ENCODE data around the gene SLC12A9. TPM values are rescaled to one million over a fixed set of nuclear protein-coding genes. Genes with fewer than 3 reads are reported as not detected.

Gene SLC12A9
- total RNA-seq, 2 donors from 2014 or later: 5.0 to 9.0 TPM

DNA sequence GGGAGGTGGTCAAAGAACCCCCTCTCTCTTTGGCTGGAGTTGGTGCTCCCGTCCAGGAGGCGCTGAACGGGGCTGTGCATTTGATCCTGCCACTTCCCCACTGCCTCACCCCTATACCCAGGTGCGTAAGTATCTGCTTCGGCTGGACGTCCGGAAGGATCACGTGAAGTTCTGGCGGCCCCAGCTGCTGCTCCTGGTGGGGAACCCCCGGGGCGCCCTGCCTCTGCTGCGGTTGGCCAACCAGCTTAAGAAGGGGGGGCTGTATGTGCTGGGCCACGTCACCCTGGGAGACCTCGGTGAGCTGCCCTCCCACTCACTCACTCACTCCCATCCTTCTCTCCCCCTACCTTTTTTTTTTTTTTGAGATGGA is 9.1 kb downstream of the SLC12A9 start:
- no peak for TF ChIP-seq CTCF (IDR thresholded peaks at IDR 0.05)
- no peaks in the 10 kb centered on the region for H3K27me3 ChIP-seq
- DNase-seq (ENCODE audit: low spot score): no peak
- no peaks in the 10 kb centered on the region for H3K36me3 ChIP-seq
- H3K4me1 ChIP-seq: peaks cover 0 to 22% of the 10 kb centered on the region in 2 donors
- no peak overlapping the region for H3K27ac ChIP-seq
- no peak overlapping the region for H3K4me3 ChIP-seq
- H3K9me3 ChIP-seq: no peaks in the 10 kb centered on the region

DNA sequence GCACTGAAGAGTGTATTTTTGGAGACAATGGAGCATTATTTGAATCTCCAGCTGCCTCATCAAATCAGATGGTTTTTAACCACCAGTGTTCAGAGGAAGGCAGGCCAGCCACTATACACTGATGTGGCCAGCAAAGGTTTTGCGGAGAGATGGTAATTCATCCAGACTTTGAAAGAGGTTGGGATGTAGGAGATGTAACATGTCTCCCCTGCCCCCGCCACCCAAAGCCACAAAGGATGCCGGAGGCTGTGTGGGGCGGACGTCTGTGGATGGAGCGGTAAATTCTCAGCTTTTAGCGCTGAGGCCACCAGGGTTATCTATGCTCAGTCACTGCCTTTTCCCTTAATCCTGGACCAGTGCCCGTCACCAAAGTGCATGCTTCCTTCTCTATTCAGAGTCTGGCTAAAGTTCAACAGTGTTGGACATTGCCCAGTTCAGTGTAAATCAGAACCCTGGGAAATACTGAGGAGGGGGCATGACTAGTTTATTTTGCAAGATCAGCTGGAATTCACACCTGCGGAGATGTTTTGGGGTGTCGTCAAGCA is 11.0 kb downstream of the SLC12A9 start:
- no peaks in the 10 kb centered on the region for H3K27me3 ChIP-seq
- no peaks in the 10 kb centered on the region for H3K9me3 ChIP-seq
- peaks cover 0 to 36% of the 10 kb centered on the region in 2 donors for H3K4me1 ChIP-seq
- no peak for DNase-seq (ENCODE audit: low spot score)
- H3K27ac ChIP-seq: no peak overlapping the region
- no peak for TF ChIP-seq CTCF (IDR thresholded peaks at IDR 0.05)
- H3K36me3 ChIP-seq: no peaks in the 10 kb centered on the region
- H3K4me3 ChIP-seq: no peak overlapping the region

DNA sequence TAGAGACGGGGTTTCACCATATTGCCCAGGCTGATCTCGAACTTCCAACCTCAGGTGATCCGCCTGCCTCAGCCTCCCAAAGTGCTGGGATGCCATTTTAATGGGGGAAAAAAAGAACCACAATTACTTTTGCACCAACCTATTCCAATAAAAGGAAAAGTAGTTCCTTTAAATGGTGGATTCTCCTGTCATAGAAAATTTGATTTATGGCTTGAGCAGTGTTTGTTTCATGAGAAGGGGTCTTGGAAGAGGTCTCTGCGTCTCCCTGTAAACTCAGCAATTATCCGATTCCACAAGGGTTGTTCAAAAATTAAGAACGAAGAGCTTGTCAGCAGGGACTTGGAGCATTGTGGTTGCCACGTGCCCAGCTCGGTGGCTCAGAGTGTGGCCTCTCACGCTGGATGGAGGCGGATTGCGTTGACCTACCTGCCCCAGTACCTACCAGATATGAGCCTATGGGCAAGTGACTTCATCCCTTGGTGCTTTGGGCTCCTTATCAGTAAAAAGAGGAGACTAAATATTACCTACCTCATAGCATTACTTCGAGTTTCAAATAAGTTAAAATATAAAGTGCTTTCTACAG is 11.8 kb downstream of the SLC12A9 start:
- peaks cover 0 to 44% of the 10 kb centered on the region in 2 donors for H3K4me1 ChIP-seq
- no peaks in the 10 kb centered on the region for H3K36me3 ChIP-seq
- no peak for DNase-seq (ENCODE audit: low spot score)
- H3K4me3 ChIP-seq: no peak overlapping the region
- no peaks in the 10 kb centered on the region for H3K9me3 ChIP-seq
- no peak overlapping the region for H3K27ac ChIP-seq
- no peak for TF ChIP-seq CTCF (IDR thresholded peaks at IDR 0.05)
- H3K27me3 ChIP-seq: no peaks in the 10 kb centered on the region

DNA sequence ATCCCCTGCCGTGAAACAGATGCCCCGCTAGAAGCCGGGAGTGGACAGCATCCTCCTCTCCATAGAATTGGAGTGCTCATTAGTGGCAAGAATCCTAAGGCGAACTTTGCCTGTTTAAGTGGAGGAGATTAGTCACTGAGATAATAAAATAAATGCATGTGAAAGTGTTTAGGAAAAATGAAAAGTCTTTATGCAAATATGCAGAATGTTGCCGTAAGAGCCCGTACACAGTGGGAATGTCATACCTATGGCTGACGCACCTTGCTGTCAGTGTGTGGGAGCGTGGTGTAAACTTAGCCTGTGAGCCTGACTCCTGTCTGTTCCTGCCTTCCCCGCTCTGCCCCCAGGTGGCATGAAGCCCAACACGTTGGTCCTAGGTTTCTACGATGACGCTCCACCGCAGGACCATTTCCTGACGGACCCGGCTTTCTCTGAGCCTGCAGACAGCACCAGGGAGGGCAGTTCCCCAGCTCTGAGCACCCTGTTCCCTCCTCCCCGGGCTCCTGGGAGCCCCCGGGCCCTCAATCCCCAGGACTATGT is 12.9 kb downstream of the SLC12A9 start:
- Histone ChIP-seq H3K4me3 (no peak overlapping the region), H3K36me3 (peaks cover 4% of the 10 kb centered on the region), H3K9me3 (no peaks in the 10 kb centered on the region), H3K4me1 (peaks cover 0 to 44% of the 10 kb centered on the region in 2 donors), H3K27ac (peak overlapping the region; percentile 94 to 98), H3K27me3 (no peaks in the 10 kb centered on the region)
- no peak for TF ChIP-seq CTCF (IDR thresholded peaks at IDR 0.05)
- no peak for DNase-seq (ENCODE audit: low spot score)

- no peak for TF ChIP-seq CTCF (IDR thresholded peaks at IDR 0.05)
- Histone ChIP-seq H3K9me3 (no peaks in the 10 kb centered on the region), H3K36me3 (peaks cover 10% of the 10 kb centered on the region), H3K4me1 (peaks cover 0 to 44% of the 10 kb centered on the region in 2 donors), H3K27ac (peak overlapping the region; percentile 94 to 98), H3K4me3 (peak overlapping the region; percentile 3 to 94), H3K27me3 (no peaks in the 10 kb centered on the region)
- DNase-seq (ENCODE audit: low spot score): no peak
Observed at GRCh38 chr7:100865938-100866728, 13.6 kb downstream of the SLC12A9 start.

Measured in right atrium auricular region (tissue), 2 donors.